HepG2 (cell line): ENCODE data around the gene LRP5. TPM values are rescaled to one million over a fixed set of nuclear protein-coding genes. Genes with fewer than 3 reads are reported as not detected.
A peak's percentile ranks its signal among the peaks of the same experiment; 100 is the strongest.

Source experiments
- ATAC-seq: fragments of 200-7000 bp; cut with Tn5 transposase; 3 replicates; pipeline ENCODE4 v1.9.1; 2020; ENCODE audit warnings: mild to moderate bottlenecking, moderate library complexity
- BruUV-seq: library from RNA; stranded (reverse); fragments of 400-500 nt; replicated peaks from 2 replicates; lab custom pipeline; 2021; lab: Mats Ljungman, UMichigan
- CTCF ChIA-PET: fragments of 300-600 bp; formaldehyde crosslinking; extraction: SDS; loops from one replicate; lab custom pipeline; 2021; ENCODE audit warnings: low total read pairs, inconsistent platforms, low intra/inter-chr PET ratio; lab: Yijun Ruan, JAX
- POLR2A ChIA-PET: fragments of 350-600 bp; sonication (Branson Sonifier 250); formaldehyde crosslinking; loops from one replicate; lab custom pipeline; 2020; ENCODE audit warnings: antibody characterized with exemption, inconsistent platforms; lab: Yijun Ruan, JAX
- DNase-seq: peaks from one replicate; pipeline ENCODE4 v3.0.0-alpha.2; 2015; ENCODE audit warnings: low spot score
- FAIRE-seq: peaks from 3 replicates; lab custom pipeline; 2011; peaks lifted over from hg19 to GRCh38; lab: Jason Lieb, UNC
- H2AFZ ChIP-seq: one replicate; pipeline ENCODE4 v1.6.1; 2011; ENCODE audit warnings: low read length, inconsistent platforms
- H3K27ac ChIP-seq: fragments of 300-600 bp; 3 replicates; pipeline ENCODE4 v1.8.0; 2011; ENCODE audit warnings: mixed run types, mild to moderate bottlenecking, mixed read lengths, low read length, inconsistent platforms; ENCODE audit not compliant: insufficient read depth; ENCODE audit errors: extremely low read length
- H3K27me3 ChIP-seq, 2 experiments: fragments of 200-600 bp in 1 of 2; 2 replicates in 1 of 2; 3 replicates in 1 of 2; pipeline versions ENCODE4 v1.6.0 to v1.8.0; 2011; ENCODE audit warnings: low read length in 2 of 2, mild to moderate bottlenecking in 2 of 2, moderate library complexity in 2 of 2, inconsistent platforms in 1 of 2; ENCODE audit not compliant: insufficient read depth in 2 of 2, control insufficient read depth in 1 of 2
- H3K36me3 ChIP-seq, 2 experiments: fragments of 200-600 bp in 1 of 2; replicated peaks in 1 of 2; 2 replicates in 1 of 2; 3 replicates in 1 of 2; pipeline versions ENCODE4 v1.5.1 to v1.8.0; 2011; ENCODE audit warnings: low read length in 2 of 2, inconsistent platforms in 1 of 2; ENCODE audit not compliant: insufficient read depth in 2 of 2, control insufficient read depth in 1 of 2
- H3K4me1 ChIP-seq: 2 replicates; pipeline ENCODE4 v1.5.1; 2012; ENCODE audit warnings: low read length, inconsistent platforms; ENCODE audit not compliant: insufficient read depth
- H3K4me2 ChIP-seq: 2 replicates; pipeline ENCODE4 v1.6.0; 2011; ENCODE audit warnings: low read depth, low read length, inconsistent platforms
- H3K4me3 ChIP-seq, 3 experiments: fragments of 200-600 bp in 1 of 3; sonication (generic), shearing (Covaris generic) in 1 of 3; replicated peaks in 1 of 3; 2 replicates each; pipeline ENCODE4 v1.5.1; 2011 to 2016; ENCODE audit warnings: low read length in 3 of 3, inconsistent platforms in 2 of 3, low read depth in 2 of 3, mild to moderate bottlenecking in 2 of 3, control low read depth in 1 of 3, mixed read lengths in 1 of 3; ENCODE audit not compliant: insufficient read depth in 1 of 3
- H3K79me2 ChIP-seq: one replicate; pipeline ENCODE4 v1.6.1; 2011; ENCODE audit warnings: low read length, inconsistent platforms; ENCODE audit not compliant: insufficient read depth
- H3K9ac ChIP-seq: 2 replicates; pipeline ENCODE4 v1.6.0; 2011; ENCODE audit warnings: mild to moderate bottlenecking, low read depth, low read length, inconsistent platforms; ENCODE audit not compliant: insufficient read depth
- H3K9me3 ChIP-seq: 2 replicates; pipeline ENCODE4 v1.5.1; 2012; ENCODE audit warnings: mild to moderate bottlenecking, low read length
- H4K20me1 ChIP-seq: 2 replicates; pipeline ENCODE4 v1.6.0; 2011; ENCODE audit warnings: inconsistent platforms, mild to moderate bottlenecking, low read length, moderate library complexity; ENCODE audit not compliant: insufficient read depth
- CREB1 ChIP-seq, 2 experiments: fragments of 450-650 bp in 1 of 2; IDR thresholded peaks; 2 replicates each; pipeline ENCODE4 v1.6.1; 2016 to 2017; ENCODE audit warnings: control low read depth in 1 of 2, mild to moderate bottlenecking in 1 of 2, missing compliant biosample characterization in 1 of 2, missing genetic modification characterization in 1 of 2
- CTCF ChIP-seq: sonication (generic); formaldehyde crosslinking; IDR thresholded peaks from 2 replicates; pipeline ENCODE4 v1.5.0; 2020; ENCODE audit warnings: mild to moderate bottlenecking, missing genetic modification reagents, moderate library complexity
- HNRNPL ChIP-seq: fragments of 200-400 bp; formaldehyde crosslinking; IDR thresholded peaks from 2 replicates; pipeline ENCODE4 v1.6.1; 2017; ENCODE audit warnings: mild to moderate bottlenecking, low read depth, low read length
- MXD4 ChIP-seq: IDR thresholded peaks from 2 replicates; pipeline ENCODE4 v1.6.1; 2016; ENCODE audit warnings: mild to moderate bottlenecking, missing biosample characterization, missing genetic modification reagents
- NRL ChIP-seq: sonication (generic); formaldehyde crosslinking; IDR thresholded peaks from 2 replicates; pipeline ENCODE4 v1.5.0; 2020; ENCODE audit warnings: missing genetic modification reagents, mild to moderate bottlenecking, moderate library complexity, borderline replicate concordance
- RAD21 ChIP-seq: fragments of 450-650 bp; formaldehyde crosslinking; IDR thresholded peaks from 2 replicates; pipeline ENCODE4 v1.5.0; 2020; ENCODE audit warnings: mild to moderate bottlenecking
- REL ChIP-seq: sonication (generic); formaldehyde crosslinking; conservative IDR thresholded peaks from 2 replicates; pipeline ENCODE4 v1.8.0; 2022; ENCODE audit warnings: mild to moderate bottlenecking, missing genetic modification reagents, moderate library complexity
- ZNF121 ChIP-seq: sonication (generic); formaldehyde crosslinking; IDR thresholded peaks from 2 replicates; pipeline ENCODE4 v1.5.0; 2020; ENCODE audit warnings: mild to moderate bottlenecking, missing genetic modification reagents
- ZNF687 ChIP-seq: sonication (generic); formaldehyde crosslinking; IDR thresholded peaks from 2 replicates; pipeline ENCODE4 v1.5.1; 2020; ENCODE audit warnings: mild to moderate bottlenecking, missing genetic modification reagents, moderate library complexity
- WGBS: methylation state at CpG from one replicate; pipeline ENCODE4 v1.1.6; 2017; ENCODE audit warnings: low lambda C conversion rate; 5-methylcytosine and 5-hydroxymethylcytosine counted together
- in situ Hi-C: cut with HindIII; loops from 2 replicates; pipeline ENCODE4 v1.10.0; 2017; ENCODE audit warnings: low pct_unique_long_range_greater_than_20kb; ENCODE audit not compliant: extremely low pct_ligation_motif_present
- intact Hi-C: fragments of 100-400 bp; cut with micrococcal nuclease; formaldehyde crosslinking; loops from one replicate; pipeline ENCODE4 v1.10.0; 2022; ENCODE audit not compliant: unreplicated experiment
- polyA plus RNA-seq, 8 experiments: library from polyadenylated mRNA; depleted of rRNA in 3 of 8; stranded (reverse) in 7 of 8; unstranded in 1 of 8; fragments of >200 nt; fragmentation: Illumina TruSeq in 4 of 8; extraction: Trizol in 4 of 8; gene quantifications; 2 replicates each; pipeline versions ENCODE4 v1.2.1 to v1.2.3, GENCODE V29; 2011 to 2016; ENCODE audit warnings: low read depth in 4 of 8, missing spikeins in 1 of 8, mixed read lengths in 1 of 8; ENCODE audit not compliant: insufficient read depth in 1 of 8
- total RNA-seq, 5 experiments: library from RNA; depleted of rRNA; stranded (reverse); fragments of >200 nt; fragmentation: Illumina TruSeq; extraction: Trizol; gene quantifications; 2 replicates each; pipeline ENCODE4 v1.2.3, GENCODE V29; 2016; ENCODE audit warnings: low read depth in 1 of 5

LRP5 gene
- total and polyA plus RNA-seq, 2 of the 13 experiments (the other 11 are each of a cell fraction or from before 2014, with no cell fraction given) = 40.4 to 64.0 TPM

GRCh38 chr11:68392822-68393221 is 80.4 kb downstream of the LRP5 start:
- DNase-seq (no peak), ATAC-seq (no peak), FAIRE-seq (no peak)
- H3K27me3 ChIP-seq = no peaks in the 10 kb centered on the region
- in situ Hi-C loops (no loop called here), intact Hi-C loops (no loop called here)
- H3K9me3 ChIP-seq = no peaks in the 10 kb centered on the region
- no peak overlapping the region for H3K27ac ChIP-seq
- peaks cover 46 to 80% of the 10 kb centered on the region in 2 experiments; a peak in 4 of 5 replicates for H3K36me3 ChIP-seq
- no TSS peak for BruUV-seq
- peaks cover 7% of the 10 kb centered on the region; the same call in 1 of the 2 replicates for H3K4me1 ChIP-seq
- 100% methylated on average over 7 of the region's 7 CpGs for WGBS
- no peak overlapping the region for H2AFZ ChIP-seq
- CTCF ChIA-PET = no interaction called here
- H3K79me2 ChIP-seq = peaks cover 6% of the 10 kb centered on the region
- no peak for TF ChIP-seq MXD4 (CRISPR knock-in tag)
- peak; percentile 71; the same call in 1 of the 2 replicates for TF ChIP-seq ZNF121 (CRISPR knock-in tag)
- TF ChIP-seq, all 625 proteins: peak for 1
- H3K4me2 ChIP-seq = no peak overlapping the region
- POLR2A ChIA-PET = no interaction called here
- no peak overlapping the region for H3K4me3 ChIP-seq
- peaks cover 22% of the 10 kb centered on the region for H4K20me1 ChIP-seq
- H3K9ac ChIP-seq = no peak overlapping the region

- 94% methylated on average over 9 of the region's 12 CpGs for WGBS
- Histone ChIP-seq H3K9ac (no peak overlapping the region), H2AFZ (no peak overlapping the region), H3K4me2 (no peak overlapping the region), H3K79me2 (peaks cover 8% of the 10 kb centered on the region), H3K4me3 (no peak overlapping the region), H3K4me1 (peaks cover 12% of the 10 kb centered on the region; the same call in 1 of the 2 replicates), H4K20me1 (peaks cover 16% of the 10 kb centered on the region; the same call in 1 of the 2 replicates), H3K9me3 (no peaks in the 10 kb centered on the region), H3K36me3 (peaks cover 22 to 56% of the 10 kb centered on the region in 2 experiments; a peak in 4 of 5 replicates), H3K27me3 (no peaks in the 10 kb centered on the region)
- CTCF ChIA-PET = no interaction called here
- ATAC-seq = peak; percentile 25; the same call in 2 of the 3 replicates
- no peak for DNase-seq
- no peak for FAIRE-seq
- no peak for TF ChIP-seq REL (CRISPR knock-in tag)
- no peak for TF ChIP-seq HNRNPL
- no peak for TF ChIP-seq CREB1 (IDR thresholded peaks at IDR 0.05)
- no peak for TF ChIP-seq CREB1 (CRISPR knock-in tag; IDR thresholded peaks at IDR 0.05)
- peak; percentile 29; the same call in 1 of the 2 replicates for TF ChIP-seq CTCF (CRISPR knock-in tag)
- TF ChIP-seq RAD21 = no peak
- 0 out of 2 replicates have a peak, but pooled peaks have one; percentile 3 for TF ChIP-seq ZNF687 (CRISPR knock-in tag)
- TF ChIP-seq NRL (CRISPR knock-in tag) = no peak
- TF ChIP-seq, all 625 proteins: peak for 2
- POLR2A ChIA-PET = no interaction called here
- in situ Hi-C loops (no loop called here), intact Hi-C loops (no loop called here)
- no peak overlapping the region for H3K27ac ChIP-seq
- no TSS peak for BruUV-seq
Measured at GRCh38 chr11:68396516-68396915, 84.1 kb downstream of the LRP5 start.
